Transverse colon (tissue), 4 donors: ENCODE measurements around the gene RNF26. TPM values are rescaled to one million over a fixed set of nuclear protein-coding genes. Genes with fewer than 3 reads are reported as not detected.

ENCODE experiments used
- DNase-seq: peaks from one replicate; pipeline ENCODE4 v3.0.0-alpha.2; 2019
- H3K27ac ChIP-seq, 4 donors: fragments of 200-600 bp; sonication (generic); 2 replicates each; pipeline ENCODE4 v1.5.1; 2016 to 2018; ENCODE audit warnings: inconsistent platforms in 4 of 4
- H3K27me3 ChIP-seq: fragments of 200-600 bp; sonication (generic); 2 replicates; pipeline ENCODE4 v1.5.1; 2017; ENCODE audit warnings: inconsistent platforms
- H3K36me3 ChIP-seq, 4 donors: fragments of 200-600 bp; sonication (generic); 2 replicates each; pipeline ENCODE4 v1.5.1; 2017 to 2019; ENCODE audit warnings: inconsistent platforms in 4 of 4
- H3K4me1 ChIP-seq, 4 donors: fragments of 200-600 bp; sonication (generic); 2 replicates each; pipeline ENCODE4 v1.5.1; 2017 to 2020; ENCODE audit warnings: inconsistent platforms in 4 of 4
- H3K4me3 ChIP-seq, 4 donors: fragments of 200-600 bp; sonication (generic); 1 replicate in 1 of 4; 2 replicates in 3 of 4; pipeline versions ENCODE4 v1.5.1 to v1.6.1; 2017 to 2019; ENCODE audit warnings: inconsistent platforms in 4 of 4
- H3K9me3 ChIP-seq, 2 donors: fragments of 200-600 bp; sonication (generic); 2 replicates each; pipeline ENCODE4 v1.5.1; 2017 to 2019; ENCODE audit warnings: inconsistent platforms in 2 of 2
- EP300 ChIP-seq: sonication (generic); formaldehyde crosslinking; IDR thresholded peaks from one replicate; pipeline ENCODE4 v1.6.1; 2017; ENCODE audit warnings: antibody characterized with exemption, low read depth
- POLR2A ChIP-seq: fragments of 450-650 bp; IDR thresholded peaks from one replicate; pipeline ENCODE4 v1.6.1; 2016; ENCODE audit warnings: antibody characterized with exemption, mild to moderate bottlenecking, moderate library complexity
- POLR2AphosphoS5 ChIP-seq, 3 donors: sonication (generic); formaldehyde crosslinking; IDR thresholded peaks; one replicate each; pipeline ENCODE4 v1.6.1; 2016; ENCODE audit warnings: antibody characterized with exemption in 3 of 3
- WGBS, 2 donors: methylation state at CpG; one replicate each; pipeline ENCODE4 v1.1.5; 2018; ENCODE audit warnings: low coverage in 1 of 2; 5-methylcytosine and 5-hydroxymethylcytosine counted together
- in situ Hi-C, 4 donors: fragments of 200-750 bp; cut with MboI; loops; one replicate each; pipeline versions ENCODE4 v1.15.0 to v1.15.1; 2017; ENCODE audit warnings: low sequenced_read_pairs in 3 of 4, low pct_ligation_motif_present in 1 of 4, low pct_unique_long_range_greater_than_20kb in 1 of 4
- intact Hi-C: fragments of 100-400 bp; cut with DNase I; formaldehyde crosslinking; loops from one replicate; pipeline ENCODE4 v1.15.1; 2023; ENCODE audit warnings: low total_unique reads
- total RNA-seq, 4 donors: library from RNA; depleted of rRNA; stranded (reverse); fragments of >200 nt; gene quantifications; one replicate each; pipeline ENCODE4 v1.1.0, GENCODE V29; 2016
- TF ChIP-seq, protein P1 (sequence below), 5 experiments: fragments of 200-600 bp in 3 of 5; fragments of 450-650 bp in 2 of 5; sonication (generic) in 3 of 5; IDR thresholded peaks; 1 replicate in 2 of 5; 2 replicates in 3 of 5; pipeline ENCODE4 v1.5.1; 2016 to 2017; ENCODE audit warnings: antibody characterized with exemption in 5 of 5, inconsistent platforms in 3 of 5, mild to moderate bottlenecking in 2 of 5, moderate library complexity in 1 of 5

RNF26 gene
- total RNA-seq, 4 donors from 2014 or later: 10.0 to 27.3 (median 13.9) TPM

- in situ Hi-C loops: no loop called here
These were observed 12.0 kb upstream of the RNF26 start for GRCh38 chr11:119322360-119322739.

GRCh38 chr11:119322921-119323531 lies 11.3 kb upstream of the RNF26 start:
- whole genome bisulfite sequencing, 2 donors: 84 to 100% methylated on average over 1 to 20 of the region's 20 CpGs
- no peaks in the 10 kb centered on the region for H3K36me3 ChIP-seq
- peaks cover 18 to 41% (median 34%) of the 10 kb centered on the region in 4 donors for H3K4me1 ChIP-seq
- intact Hi-C loops (loop anchor here (5.0 kb wide), 1 partner anchor 116 kb away; the partner anchor contains the start of gene CBL), in situ Hi-C loops (no loop called here)
- TF ChIP-seq EP300 (no peak), POLR2AphosphoS5 (IDR thresholded peaks at IDR 0.05) (no peak), POLR2A (no peak)
- TF ChIP-seq, protein P1, sequence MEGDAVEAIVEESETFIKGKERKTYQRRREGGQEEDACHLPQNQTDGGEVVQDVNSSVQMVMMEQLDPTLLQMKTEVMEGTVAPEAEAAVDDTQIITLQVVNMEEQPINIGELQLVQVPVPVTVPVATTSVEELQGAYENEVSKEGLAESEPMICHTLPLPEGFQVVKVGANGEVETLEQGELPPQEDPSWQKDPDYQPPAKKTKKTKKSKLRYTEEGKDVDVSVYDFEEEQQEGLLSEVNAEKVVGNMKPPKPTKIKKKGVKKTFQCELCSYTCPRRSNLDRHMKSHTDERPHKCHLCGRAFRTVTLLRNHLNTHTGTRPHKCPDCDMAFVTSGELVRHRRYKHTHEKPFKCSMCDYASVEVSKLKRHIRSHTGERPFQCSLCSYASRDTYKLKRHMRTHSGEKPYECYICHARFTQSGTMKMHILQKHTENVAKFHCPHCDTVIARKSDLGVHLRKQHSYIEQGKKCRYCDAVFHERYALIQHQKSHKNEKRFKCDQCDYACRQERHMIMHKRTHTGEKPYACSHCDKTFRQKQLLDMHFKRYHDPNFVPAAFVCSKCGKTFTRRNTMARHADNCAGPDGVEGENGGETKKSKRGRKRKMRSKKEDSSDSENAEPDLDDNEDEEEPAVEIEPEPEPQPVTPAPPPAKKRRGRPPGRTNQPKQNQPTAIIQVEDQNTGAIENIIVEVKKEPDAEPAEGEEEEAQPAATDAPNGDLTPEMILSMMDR (IDR thresholded peaks at IDR 0.05): no peak
- peak overlapping the region; percentile 82 to 97 (median 87) for H3K27ac ChIP-seq
- DNase-seq: no peak
- H3K4me3 ChIP-seq: no peak overlapping the region
- no peaks in the 10 kb centered on the region for H3K9me3 ChIP-seq
- peaks cover 30% of the 10 kb centered on the region for H3K27me3 ChIP-seq

More at GRCh38 chr11:119322360-119322739, 12.0 kb upstream of the RNF26 start:
- Histone ChIP-seq H3K9me3 (no peaks in the 10 kb centered on the region), H3K27ac (peak overlapping the region; percentile 82 to 97 (median 87)), H3K4me1 (peaks cover 25 to 48% (median 41%) of the 10 kb centered on the region in 4 donors), H3K27me3 (peaks cover 36% of the 10 kb centered on the region), H3K36me3 (no peaks in the 10 kb centered on the region), H3K4me3 (no peak overlapping the region)
- 61 to 76% methylated on average over 6 of the region's 6 CpGs for WGBS, 2 donors
- DNase-seq: no peak
- TF ChIP-seq POLR2AphosphoS5 (IDR thresholded peaks at IDR 0.05) (no peak), POLR2A (no peak), EP300 (no peak)
- TF ChIP-seq, protein P1 (IDR thresholded peaks at IDR 0.05): no peak
- intact Hi-C loops: loop anchor here (5.0 kb wide), 1 partner anchor 115 kb away; the partner anchor contains the start of gene CBL

DNA sequence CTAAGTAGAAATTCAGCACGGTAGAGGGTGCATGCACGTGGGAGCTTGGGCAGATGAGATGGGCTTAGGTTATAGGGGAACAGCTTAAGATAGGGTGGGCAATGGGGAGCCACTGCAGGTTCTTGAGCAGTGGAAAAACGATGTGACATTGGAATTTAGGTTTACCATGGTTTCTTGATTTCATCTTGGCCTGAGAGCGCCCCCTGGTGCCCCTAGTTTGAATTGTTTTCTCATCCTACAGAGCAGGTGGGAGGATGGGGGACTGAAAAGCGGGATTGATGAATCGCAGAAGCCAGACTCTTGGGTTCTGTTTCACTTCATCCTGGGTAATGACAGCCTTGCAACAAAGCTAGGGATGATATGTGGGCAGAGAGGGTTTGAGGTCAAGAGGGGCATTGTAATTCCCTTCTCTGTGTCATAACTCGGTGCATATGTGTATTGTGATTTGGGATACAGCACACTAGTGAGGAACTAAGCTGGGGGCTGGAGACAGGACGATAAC lies 10.7 kb upstream of the RNF26 start:
- Histone ChIP-seq H3K9me3 (no peaks in the 10 kb centered on the region), H3K27ac (peak overlapping the region in 2 of 4 donors; percentile 88 to 97), H3K27me3 (peaks cover 25% of the 10 kb centered on the region), H3K4me3 (no peak overlapping the region), H3K36me3 (no peaks in the 10 kb centered on the region), H3K4me1 (peaks cover 14 to 36% (median 31%) of the 10 kb centered on the region in 4 donors)
- intact Hi-C loops: loop anchor here (5.0 kb wide), 1 partner anchor 116 kb away; the partner anchor contains the start of gene CBL
- TF ChIP-seq POLR2A: no peak
- peak; percentile 76 to 92 (median 85) for TF ChIP-seq POLR2AphosphoS5 (IDR thresholded peaks at IDR 0.05)
- TF ChIP-seq EP300: peak; percentile 64
- TF ChIP-seq, protein P1 (IDR thresholded peaks at IDR 0.05): peak; percentile 78 to 85 (median 84)
- peak; percentile 84 for DNase-seq
- WGBS, 2 donors: 14 to 23% methylated on average over 5 to 8 of the region's 8 CpGs
- in situ Hi-C loops: no loop called here

DNA sequence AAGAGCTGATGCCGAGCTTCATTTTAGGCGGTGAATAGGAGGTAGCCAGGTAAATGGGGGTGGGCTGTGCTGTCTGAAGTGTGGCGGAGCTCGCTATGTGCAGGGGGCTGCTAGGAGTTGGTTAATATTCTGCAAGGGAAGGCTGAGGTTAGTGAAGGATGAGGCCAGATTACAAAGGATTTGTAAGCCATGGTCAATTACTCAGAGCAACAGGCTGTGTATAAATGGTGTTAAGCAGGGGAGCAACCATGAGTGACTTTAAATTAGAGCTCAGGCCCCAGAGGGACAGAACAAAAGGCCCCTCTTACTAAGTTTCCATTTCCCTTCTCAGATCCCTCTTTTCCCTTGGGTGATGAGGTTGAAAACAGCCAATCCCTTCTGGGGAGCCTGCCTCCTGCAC lies 10.1 kb upstream of the RNF26 start:
- Histone ChIP-seq H3K9me3 (no peaks in the 10 kb centered on the region), H3K27me3 (peaks cover 19% of the 10 kb centered on the region), H3K27ac (peak overlapping the region in 2 of 4 donors; percentile 88 to 97), H3K4me1 (peaks cover 10 to 30% (median 26%) of the 10 kb centered on the region in 4 donors), H3K36me3 (no peaks in the 10 kb centered on the region), H3K4me3 (no peak overlapping the region)
- in situ Hi-C loops (no loop called here), intact Hi-C loops (loop anchor here (5.0 kb wide), 1 partner anchor 117 kb away; the partner anchor contains the start of gene CBL)
- DNase-seq: no peak
- 61 to 65% methylated on average over 4 of the region's 4 CpGs for WGBS, 2 donors
- TF ChIP-seq POLR2AphosphoS5 (IDR thresholded peaks at IDR 0.05): no peak
- no peak for TF ChIP-seq POLR2A
- no peak for TF ChIP-seq EP300
- TF ChIP-seq, protein P1 (IDR thresholded peaks at IDR 0.05): no peak
